Measurements from ENCODE around the gene ONECUT1.

- TF ChIP-seq FOXP4 (CRISPR knock-in tag; IDR thresholded peaks at IDR 0.05) = no peak
- no peak for TF ChIP-seq CTCF (IDR thresholded peaks at IDR 0.05)
- TF ChIP-seq ZMAT4 (CRISPR knock-in tag; IDR thresholded peaks at IDR 0.05) = no peak
- TF ChIP-seq EMX1 (CRISPR knock-in tag; IDR thresholded peaks at IDR 0.05) = no peak
- no peak for TF ChIP-seq ZNF121 (CRISPR knock-in tag; IDR thresholded peaks at IDR 0.05)
- TF ChIP-seq SP1 (CRISPR knock-in tag; conservative IDR thresholded peaks at IDR 0.05) = no peak
- TF ChIP-seq ZNF281 (CRISPR knock-in tag; IDR thresholded peaks at IDR 0.05) = no peak
- no peak for TF ChIP-seq SOX15 (CRISPR knock-in tag; IDR thresholded peaks at IDR 0.05)
- TF ChIP-seq MAX (CRISPR knock-in tag; IDR thresholded peaks at IDR 0.05) = no peak
- TF ChIP-seq ESRRA (CRISPR knock-in tag; IDR thresholded peaks at IDR 0.05; ENCODE audit: borderline replicate concordance) = no peak
- no peak for TF ChIP-seq ZBTB43 (CRISPR knock-in tag; IDR thresholded peaks at IDR 0.05)
- TF ChIP-seq ERG (CRISPR knock-in tag; IDR thresholded peaks at IDR 0.05) = no peak
- TF ChIP-seq NFE2L1 (CRISPR knock-in tag; IDR thresholded peaks at IDR 0.05) = no peak
Measured at GRCh38 chr15:52717924-52718323, 72.2 kb downstream of the ONECUT1 start.
